HepG2 (cell line): ENCODE measurements around the gene C11orf24. TPM values are rescaled to one million over a fixed set of nuclear protein-coding genes. Genes with fewer than 3 reads are reported as not detected.

ENCODE experiments used
- polyA plus RNA-seq, 8 experiments: library from polyadenylated mRNA; depleted of rRNA in 3 of 8; stranded (reverse) in 7 of 8; unstranded in 1 of 8; fragments of >200 nt; fragmentation: Illumina TruSeq in 4 of 8; extraction: Trizol in 4 of 8; gene quantifications; 2 replicates each; pipeline versions ENCODE4 v1.2.1 to v1.2.3, GENCODE V29; 2011 to 2016; ENCODE audit warnings: low read depth in 4 of 8, missing spikeins in 1 of 8, mixed read lengths in 1 of 8; ENCODE audit not compliant: insufficient read depth in 1 of 8
- total RNA-seq, 5 experiments: library from RNA; depleted of rRNA; stranded (reverse); fragments of >200 nt; fragmentation: Illumina TruSeq; extraction: Trizol; gene quantifications; 2 replicates each; pipeline ENCODE4 v1.2.3, GENCODE V29; 2016; ENCODE audit warnings: low read depth in 1 of 5

C11orf24 gene
- total and polyA plus RNA-seq, 2 of the 13 experiments (the other 11 are each of a cell fraction or from before 2014, with no cell fraction given) = 52.9 to 55.5 TPM

Other genes with a start within 250 kb of the C11orf24 start
- gene NDUFS8, start 241.3 kb downstream of the C11orf24 start, total RNA-seq (2016; rRNA removed; fragmentation: Illumina TruSeq; extraction: Trizol) = 120 and 158 TPM in 2 replicates
- 96.7 and 101 TPM in 2 replicates for gene NDUFS8, start 241.3 kb downstream of the C11orf24 start, polyA plus RNA-seq (2011; rRNA removed)
- 9.9 and 48.0 TPM in 2 replicates for gene TCIRG1, start 232.9 kb downstream of the C11orf24 start, total RNA-seq (2016; rRNA removed; fragmentation: Illumina TruSeq; extraction: Trizol)
- gene TCIRG1, start 232.9 kb downstream of the C11orf24 start, polyA plus RNA-seq (2011; rRNA removed) = 69.6 and 97.2 TPM in 2 replicates
- gene CHKA, start 150.6 kb downstream of the C11orf24 start, total RNA-seq (2016; rRNA removed; fragmentation: Illumina TruSeq; extraction: Trizol) = 83.6 and 92.7 TPM in 2 replicates
- gene CHKA, start 150.6 kb downstream of the C11orf24 start, polyA plus RNA-seq (2011; rRNA removed) = 61.1 and 71.6 TPM in 2 replicates
- gene KMT5B, start 58.7 kb downstream of the C11orf24 start, total RNA-seq (2016; rRNA removed; fragmentation: Illumina TruSeq; extraction: Trizol) = 23.7 and 32.5 TPM in 2 replicates
- gene KMT5B, start 58.7 kb downstream of the C11orf24 start, polyA plus RNA-seq (2011; rRNA removed) = 14.4 and 17.6 TPM in 2 replicates
- gene LRP5, start 40.6 kb upstream of the C11orf24 start, total RNA-seq (2016; rRNA removed; fragmentation: Illumina TruSeq; extraction: Trizol) = 23.6 and 40.4 TPM in 2 replicates
- 64.0 and 83.4 TPM in 2 replicates for gene LRP5, start 40.6 kb upstream of the C11orf24 start, polyA plus RNA-seq (2011; rRNA removed)
- gene PPP6R3, start 188.8 kb upstream of the C11orf24 start, total RNA-seq (2016; rRNA removed; fragmentation: Illumina TruSeq; extraction: Trizol) = 83.4 and 116 TPM in 2 replicates
- 30.9 and 41.2 TPM in 2 replicates for gene PPP6R3, start 188.8 kb upstream of the C11orf24 start, polyA plus RNA-seq (2011; rRNA removed)